ENCODE results near the gene ITGAE. TPM values are rescaled to one million over a fixed set of nuclear protein-coding genes. Genes with fewer than 3 reads are reported as not detected.
A peak's percentile ranks its signal among the peaks of the same experiment; 100 is the strongest.
"Not testable (repeated sequence)": the region's sequence is repeated elsewhere in the genome, so short reads cannot be mapped to it uniquely, and the experiment has no call there.

The ITGAE gene
- total RNA-seq, 4 donors from 2014 or later, result 8.3 to 13.9 (median 9.6) TPM

- WGBS, 2 donors, result 77 to 81% methylated on average over 16 of the region's 16 CpGs
- no peak overlapping the region for H3K4me3 ChIP-seq (ENCODE audit: low read depth, poor library complexity, severe bottlenecking)
- no peak for DNase-seq (ENCODE audit: low spot score in 2 of 2)
- intact Hi-C loops (cut with DNase I; ENCODE audit: low total_unique reads), result loop anchor here (5.0 kb wide), 1 partner anchor 88 kb away; no protein-coding TSS in a partner anchor
- no peak for TF ChIP-seq POLR2A (IDR thresholded peaks at IDR 0.05)
- TF ChIP-seq CTCF (IDR thresholded peaks at IDR 0.05), result no peak
These were observed 61.4 kb downstream of the ITGAE start for GRCh38 chr17:3739422-3740124.

- WGBS, 2 donors, result 34 to 42% methylated on average over 16 of the region's 16 CpGs
- TF ChIP-seq POLR2A (IDR thresholded peaks at IDR 0.05) (no peak), CTCF (IDR thresholded peaks at IDR 0.05) (no peak)
- DNase-seq (ENCODE audit: low spot score in 2 of 2), result peak in 1 of 2 donors; percentile 51
- intact Hi-C loops (cut with DNase I; ENCODE audit: low total_unique reads), result loop anchor here (5.0 kb wide), 1 partner anchor 89 kb away; no protein-coding TSS in a partner anchor
- H3K4me3 ChIP-seq (ENCODE audit: low read depth, poor library complexity, severe bottlenecking), result no peak overlapping the region
These were observed 62.3 kb downstream of the ITGAE start for GRCh38 chr17:3738562-3739295.

GRCh38 chr17:3735515-3735914, 65.5 kb downstream of the ITGAE start:
- intact Hi-C loops (cut with DNase I; ENCODE audit: low total_unique reads), result loop anchor here (5.0 kb wide), 1 partner anchor 92 kb away; no protein-coding TSS in a partner anchor
- 68 to 75% methylated on average over 8 of the region's 8 CpGs for WGBS, 2 donors
- no peak overlapping the region for H3K4me3 ChIP-seq (ENCODE audit: low read depth, poor library complexity, severe bottlenecking)
- TF ChIP-seq CTCF (IDR thresholded peaks at IDR 0.05) (no peak), POLR2A (IDR thresholded peaks at IDR 0.05) (no peak)
- DNase-seq (ENCODE audit: low spot score in 2 of 2), result no peak

- intact Hi-C loops (cut with DNase I; ENCODE audit: low total_unique reads), result loop anchor here (5.0 kb wide), 1 partner anchor 92 kb away; no protein-coding TSS in a partner anchor
- 91 to 94% methylated on average over 10 of the region's 10 CpGs for WGBS, 2 donors
- not testable (repeated sequence) for H3K4me3 ChIP-seq (ENCODE audit: low read depth, poor library complexity, severe bottlenecking); DNase-seq (ENCODE audit: low spot score in 2 of 2)
These were observed 66.1 kb downstream of the ITGAE start for GRCh38 chr17:3734911-3735276.

- TF ChIP-seq CTCF (IDR thresholded peaks at IDR 0.05) (no peak), POLR2A (IDR thresholded peaks at IDR 0.05) (no peak)
- no peak for DNase-seq (ENCODE audit: low spot score in 2 of 2)
- intact Hi-C loops (cut with DNase I; ENCODE audit: low total_unique reads), result no loop called here
- H3K4me3 ChIP-seq (ENCODE audit: low read depth, poor library complexity, severe bottlenecking), result no peak overlapping the region
- WGBS, 2 donors, result 55 to 56% methylated on average over 9 of the region's 9 CpGs
These were observed 68.8 kb downstream of the ITGAE start for GRCh38 chr17:3732210-3732621.

- DNase-seq (ENCODE audit: low spot score in 2 of 2), result no peak
- TF ChIP-seq CTCF (IDR thresholded peaks at IDR 0.05) (no peak), POLR2A (IDR thresholded peaks at IDR 0.05) (no peak)
- WGBS, 2 donors, result 51 to 59% methylated on average over 9 of the region's 9 CpGs
- intact Hi-C loops (cut with DNase I; ENCODE audit: low total_unique reads), result no loop called here
- no peak overlapping the region for H3K4me3 ChIP-seq (ENCODE audit: low read depth, poor library complexity, severe bottlenecking)
These were observed 70.0 kb downstream of the ITGAE start for GRCh38 chr17:3730881-3731429.

All from lower leg skin (tissue), 4 donors.